ENCODE data around the gene TRMT1L. TPM values are rescaled to one million over a fixed set of nuclear protein-coding genes. Genes with fewer than 3 reads are reported as not detected.

Gene TRMT1L
- total RNA-seq, 6 donors from 2014 or later: 7.3 to 42.2 (median 13.6) TPM

DNA sequence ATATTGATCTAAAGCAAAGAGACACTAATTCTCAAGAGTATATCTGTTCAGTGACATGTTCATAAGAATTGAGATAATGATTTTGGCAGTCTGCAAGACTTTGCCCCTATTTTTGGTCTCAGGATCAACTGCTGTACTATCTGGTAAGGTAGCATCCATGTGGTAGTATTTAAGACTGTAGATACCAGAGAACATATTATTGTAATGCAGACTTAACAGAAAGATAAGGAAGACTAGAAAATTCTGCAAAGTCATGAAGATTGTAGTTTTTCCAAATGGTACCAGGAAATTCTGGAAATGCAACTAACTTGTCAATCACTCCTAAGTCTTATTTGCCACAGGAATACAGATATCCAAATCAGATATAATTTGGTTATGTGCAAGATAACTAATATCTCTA is 76.3 kb downstream of the TRMT1L start:
- TF ChIP-seq, protein P1, sequence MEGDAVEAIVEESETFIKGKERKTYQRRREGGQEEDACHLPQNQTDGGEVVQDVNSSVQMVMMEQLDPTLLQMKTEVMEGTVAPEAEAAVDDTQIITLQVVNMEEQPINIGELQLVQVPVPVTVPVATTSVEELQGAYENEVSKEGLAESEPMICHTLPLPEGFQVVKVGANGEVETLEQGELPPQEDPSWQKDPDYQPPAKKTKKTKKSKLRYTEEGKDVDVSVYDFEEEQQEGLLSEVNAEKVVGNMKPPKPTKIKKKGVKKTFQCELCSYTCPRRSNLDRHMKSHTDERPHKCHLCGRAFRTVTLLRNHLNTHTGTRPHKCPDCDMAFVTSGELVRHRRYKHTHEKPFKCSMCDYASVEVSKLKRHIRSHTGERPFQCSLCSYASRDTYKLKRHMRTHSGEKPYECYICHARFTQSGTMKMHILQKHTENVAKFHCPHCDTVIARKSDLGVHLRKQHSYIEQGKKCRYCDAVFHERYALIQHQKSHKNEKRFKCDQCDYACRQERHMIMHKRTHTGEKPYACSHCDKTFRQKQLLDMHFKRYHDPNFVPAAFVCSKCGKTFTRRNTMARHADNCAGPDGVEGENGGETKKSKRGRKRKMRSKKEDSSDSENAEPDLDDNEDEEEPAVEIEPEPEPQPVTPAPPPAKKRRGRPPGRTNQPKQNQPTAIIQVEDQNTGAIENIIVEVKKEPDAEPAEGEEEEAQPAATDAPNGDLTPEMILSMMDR (IDR thresholded peaks at IDR 0.05): no peak
- no peak for TF ChIP-seq EP300 (IDR thresholded peaks at IDR 0.05)
- no peak for TF ChIP-seq POLR2A (IDR thresholded peaks at IDR 0.05)
- no peak for TF ChIP-seq POLR2AphosphoS5 (IDR thresholded peaks at IDR 0.05)

DNA sequence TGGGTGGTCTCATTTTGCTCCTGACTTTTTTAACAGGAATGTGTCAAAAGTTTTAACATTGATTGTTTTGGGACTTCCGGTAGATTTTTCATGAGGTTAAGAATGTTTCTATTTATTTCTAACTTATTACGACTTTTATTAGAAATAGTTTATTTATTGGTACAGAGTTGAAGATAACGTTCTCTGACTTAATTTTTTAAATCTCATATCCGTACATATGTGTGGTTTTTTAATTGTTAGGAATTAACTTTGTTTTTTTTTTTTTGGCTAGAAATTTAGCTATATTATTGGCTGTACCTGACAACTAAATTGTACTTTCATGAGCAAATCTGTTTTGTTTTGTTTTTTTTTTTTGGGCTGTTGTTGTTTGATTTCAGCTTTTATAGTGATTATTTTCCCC is 79.4 kb downstream of the TRMT1L start:
- ATAC-seq (ENCODE audit: low FRiP score in 2 of 2): no peak

More for the DNA sequence above, 76.3 kb downstream of the TRMT1L start:
- ATAC-seq (ENCODE audit: low FRiP score in 2 of 2) (no peak), DNase-seq (no peak)
- H3K4me3 ChIP-seq: no peak overlapping the region
- H3K36me3 ChIP-seq: no peaks in the 10 kb centered on the region
- H3K4me1 ChIP-seq: no peaks in the 10 kb centered on the region
- H3K27me3 ChIP-seq: no peaks in the 10 kb centered on the region
- no peak overlapping the region for H3K27ac ChIP-seq
- no peaks in the 10 kb centered on the region for H3K9me3 ChIP-seq

DNA sequence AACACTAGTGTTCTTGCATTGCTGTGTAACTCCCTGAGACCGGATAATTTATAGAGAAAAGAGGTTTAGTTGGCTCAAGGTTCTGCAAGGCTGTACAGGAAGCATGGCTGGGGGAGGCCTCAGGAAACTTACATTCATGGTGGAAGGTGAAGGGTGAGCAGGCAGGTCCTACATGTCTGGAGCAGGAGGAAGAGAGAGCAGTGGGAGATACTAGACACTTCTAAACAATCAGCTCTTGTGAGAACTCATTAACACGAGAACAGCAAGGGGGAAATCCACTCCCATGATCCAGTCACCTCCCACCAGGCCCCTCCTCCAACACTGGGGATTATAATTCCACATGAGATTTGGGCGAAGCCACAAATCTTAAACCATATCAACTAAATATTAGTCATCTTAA is 81.3 kb downstream of the TRMT1L start:
- Histone ChIP-seq H3K4me1 (no peaks in the 10 kb centered on the region), H3K4me3 (no peak overlapping the region), H3K9me3 (no peaks in the 10 kb centered on the region), H3K27me3 (no peaks in the 10 kb centered on the region), H3K27ac (no peak overlapping the region), H3K36me3 (no peaks in the 10 kb centered on the region)
- WGBS, 2 donors: 74 to 90% methylated on average over 3 of the region's 3 CpGs
- ATAC-seq (ENCODE audit: low FRiP score in 2 of 2): no peak
- DNase-seq: no peak
- no peak for TF ChIP-seq POLR2AphosphoS5 (IDR thresholded peaks at IDR 0.05)
- TF ChIP-seq, protein P1 (IDR thresholded peaks at IDR 0.05): no peak
- no peak for TF ChIP-seq EP300 (IDR thresholded peaks at IDR 0.05)
- no peak for TF ChIP-seq POLR2A (IDR thresholded peaks at IDR 0.05)

More for the DNA sequence above, 79.4 kb downstream of the TRMT1L start:
- DNase-seq: no peak
- H3K36me3 ChIP-seq: no peaks in the 10 kb centered on the region
- no peaks in the 10 kb centered on the region for H3K27me3 ChIP-seq
- no peak for TF ChIP-seq POLR2A (IDR thresholded peaks at IDR 0.05)
- TF ChIP-seq, protein P1 (IDR thresholded peaks at IDR 0.05): no peak
- no peak for TF ChIP-seq POLR2AphosphoS5 (IDR thresholded peaks at IDR 0.05)
- TF ChIP-seq EP300 (IDR thresholded peaks at IDR 0.05): no peak
- no peak overlapping the region for H3K27ac ChIP-seq
- no peak overlapping the region for H3K4me3 ChIP-seq
- H3K4me1 ChIP-seq: no peaks in the 10 kb centered on the region
- 86 to 90% methylated on average over 4 of the region's 4 CpGs for WGBS, 2 donors
- no peaks in the 10 kb centered on the region for H3K9me3 ChIP-seq

DNA sequence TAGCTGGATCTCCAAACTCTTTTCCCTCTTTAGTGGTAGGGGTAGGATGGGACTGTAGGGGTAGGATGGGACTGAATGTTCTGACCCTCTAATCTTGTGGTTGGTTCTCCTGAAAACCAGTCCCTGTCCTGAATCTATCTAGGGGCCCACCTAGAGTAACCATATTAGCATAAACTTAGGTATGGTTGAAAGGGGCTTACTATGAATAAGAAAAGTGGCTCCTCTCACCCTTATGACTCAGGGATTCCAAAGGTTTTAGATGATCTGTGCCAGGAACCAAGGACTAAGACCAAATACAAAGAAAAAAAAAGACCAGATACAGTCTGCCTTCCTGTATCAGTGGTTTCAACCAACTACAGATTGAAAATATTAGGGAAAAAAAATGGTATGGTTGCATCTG is 82.4 kb downstream of the TRMT1L start:
- H3K9me3 ChIP-seq: no peaks in the 10 kb centered on the region
- H3K27ac ChIP-seq: no peak overlapping the region
- DNase-seq: no peak
- ATAC-seq (ENCODE audit: low FRiP score in 2 of 2): no peak
- no peaks in the 10 kb centered on the region for H3K4me1 ChIP-seq
- H3K36me3 ChIP-seq: no peaks in the 10 kb centered on the region
- TF ChIP-seq, protein P1 (IDR thresholded peaks at IDR 0.05): no peak
- no peak for TF ChIP-seq POLR2AphosphoS5 (IDR thresholded peaks at IDR 0.05)
- TF ChIP-seq POLR2A (IDR thresholded peaks at IDR 0.05): no peak
- TF ChIP-seq EP300 (IDR thresholded peaks at IDR 0.05): no peak
- H3K27me3 ChIP-seq: no peaks in the 10 kb centered on the region
- H3K4me3 ChIP-seq: no peak overlapping the region

DNA sequence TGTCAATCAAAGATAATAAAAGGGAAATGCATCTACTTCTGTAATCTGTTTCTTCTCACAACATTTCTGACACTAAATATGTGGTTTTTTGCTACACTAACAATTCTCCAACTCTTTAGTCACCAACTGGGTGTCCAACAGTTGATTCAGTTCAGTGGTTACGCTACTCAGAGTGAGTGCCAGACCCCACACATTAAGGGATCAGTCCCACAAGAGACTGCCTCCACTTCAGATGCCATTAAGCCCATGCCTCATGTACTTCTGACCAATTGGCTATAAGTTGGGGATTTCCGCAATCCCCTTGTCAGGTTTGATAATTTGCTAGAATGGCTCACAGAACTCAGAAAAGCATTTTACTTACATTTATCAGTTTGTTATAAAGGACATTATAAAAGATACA is 83.0 kb downstream of the TRMT1L start:
- Histone ChIP-seq H3K4me1 (no peaks in the 10 kb centered on the region), H3K4me3 (no peak overlapping the region), H3K36me3 (no peaks in the 10 kb centered on the region), H3K27ac (no peak overlapping the region), H3K27me3 (no peaks in the 10 kb centered on the region), H3K9me3 (no peaks in the 10 kb centered on the region)
- ATAC-seq (ENCODE audit: low FRiP score in 2 of 2) (no peak), DNase-seq (no peak)
- TF ChIP-seq EP300 (IDR thresholded peaks at IDR 0.05) (no peak), POLR2AphosphoS5 (IDR thresholded peaks at IDR 0.05) (no peak), POLR2A (IDR thresholded peaks at IDR 0.05) (no peak)
- TF ChIP-seq, protein P1 (IDR thresholded peaks at IDR 0.05): no peak
- 98 to 100% methylated on average over 2 of the region's 2 CpGs for WGBS, 2 donors
